Lung (tissue), 12 donors: ENCODE data around the gene RELN. TPM values are rescaled to one million over a fixed set of nuclear protein-coding genes. Genes with fewer than 3 reads are reported as not detected.
A peak's percentile ranks its signal among the peaks of the same experiment; 100 is the strongest.

Source experiments
- ATAC-seq: fragments of 200-7000 bp; cut with Tn5 transposase; one replicate; pipeline ENCODE4 v1.9.1; 2020; ENCODE audit warnings: moderate number of reproducible peaks; ENCODE audit not compliant: insufficient read depth, low FRiP score
- DNase-seq, 3 donors: peaks; one replicate each; pipeline ENCODE4 v3.0.0-alpha.2; 2013 to 2017
- H3K27ac ChIP-seq, 2 donors: one replicate each; pipeline ENCODE4 v1.5.1; 2013; ENCODE audit warnings: mild to moderate bottlenecking in 2 of 2, moderate library complexity in 2 of 2, control low read depth in 1 of 2, inconsistent platforms in 1 of 2, low read depth in 1 of 2, low read length in 1 of 2
- H3K27me3 ChIP-seq, 3 donors: one replicate each; pipeline ENCODE4 v1.5.1; 2013; ENCODE audit warnings: low read length in 2 of 3; ENCODE audit not compliant: control insufficient read depth in 3 of 3, insufficient read depth in 3 of 3
- H3K36me3 ChIP-seq, 4 donors: one replicate each; pipeline ENCODE4 v1.5.1; 2013; ENCODE audit warnings: low read length in 4 of 4, mild to moderate bottlenecking in 1 of 4, moderate library complexity in 1 of 4; ENCODE audit not compliant: control insufficient read depth in 4 of 4, insufficient read depth in 4 of 4
- H3K4me1 ChIP-seq, 5 donors: one replicate each; pipeline ENCODE4 v1.5.1; 2013; ENCODE audit warnings: low read length in 5 of 5, mild to moderate bottlenecking in 2 of 5, moderate library complexity in 1 of 5; ENCODE audit not compliant: control insufficient read depth in 5 of 5, insufficient read depth in 5 of 5
- H3K4me3 ChIP-seq: one replicate; pipeline ENCODE4 v1.5.1; 2013; ENCODE audit warnings: mild to moderate bottlenecking, control low read depth, moderate library complexity
- H3K9ac ChIP-seq, 2 donors: one replicate each; pipeline ENCODE4 v1.5.1; 2013; ENCODE audit warnings: low read length in 2 of 2, control low read depth in 1 of 2; ENCODE audit not compliant: insufficient read depth in 1 of 2
- H3K9me3 ChIP-seq, 4 donors: one replicate each; pipeline ENCODE4 v1.5.1; 2013; ENCODE audit warnings: low read length in 3 of 4, mild to moderate bottlenecking in 1 of 4, moderate library complexity in 1 of 4; ENCODE audit not compliant: control insufficient read depth in 4 of 4, insufficient read depth in 3 of 4
- WGBS, 2 donors: extraction: QIAGEN DNeasy Blood & Tissue Kit; methylation state at CpG; one replicate each; pipeline ENCODE4 v1.1.7; 2013; 5-methylcytosine and 5-hydroxymethylcytosine counted together
- polyA plus RNA-seq, 2 donors: library from polyadenylated mRNA; stranded (reverse); fragments of 200-250 nt; gene quantifications; one replicate each; pipeline ENCODE4 v1.2.1, GENCODE V29; 2013
- total RNA-seq, 2 donors: library from RNA; depleted of rRNA in 1 of 2; stranded (reverse); fragments of >200 nt in 1 of 2; gene quantifications; one replicate each; pipeline ENCODE4 v1.2.1, GENCODE V29; 2014 to 2021
- TF ChIP-seq, protein P1 (sequence below): IDR thresholded peaks from 2 replicates; pipeline ENCODE4 v1.5.1; 2012; ENCODE audit warnings: mild to moderate bottlenecking; ENCODE audit errors: control extremely low read depth, extremely low read depth
- donor health status: control.
- donor health status: control.
- donor health status: Bipolar disorder and iron deficiency.
- donor health status: healthy.
- donor health status: DM: yes; HTN: yes; CAD: no.

Gene RELN
- total and polyA plus RNA-seq, 4 donors, result 0.24 to 7.7 (median 2.0) TPM

DNA sequence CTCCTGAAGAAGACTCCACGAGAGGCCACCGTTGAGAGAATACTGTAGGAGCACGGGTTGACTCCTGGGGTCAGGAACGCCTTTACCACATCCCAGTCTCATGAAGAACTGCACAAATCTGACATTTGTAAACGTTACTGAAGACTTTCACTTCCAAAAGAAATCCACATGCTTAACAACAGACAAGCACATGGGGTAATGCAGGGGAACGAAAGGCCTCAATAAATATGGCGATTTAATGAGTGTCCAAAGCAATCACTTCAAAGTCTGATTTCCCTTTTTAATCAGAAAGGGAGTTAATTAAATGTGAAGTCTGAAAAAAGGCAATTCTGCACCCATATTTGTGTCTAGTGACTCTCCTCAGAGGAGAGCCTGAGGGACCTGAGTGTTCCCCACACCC is 449.1 kb downstream of the RELN start:
- DNase-seq (no peak), ATAC-seq (no peak)
- Histone ChIP-seq H3K4me1 (peaks cover 0 to 2% (median 0%) of the 10 kb centered on the region in 5 donors), H3K9me3 (no peaks in the 10 kb centered on the region), H3K4me3 (no peak overlapping the region), H3K27me3 (no peaks in the 10 kb centered on the region), H3K27ac (peak overlapping the region in 1 of 2 donors; percentile 35), H3K36me3 (no peaks in the 10 kb centered on the region), H3K9ac (no peak overlapping the region)
- TF ChIP-seq, protein P1, sequence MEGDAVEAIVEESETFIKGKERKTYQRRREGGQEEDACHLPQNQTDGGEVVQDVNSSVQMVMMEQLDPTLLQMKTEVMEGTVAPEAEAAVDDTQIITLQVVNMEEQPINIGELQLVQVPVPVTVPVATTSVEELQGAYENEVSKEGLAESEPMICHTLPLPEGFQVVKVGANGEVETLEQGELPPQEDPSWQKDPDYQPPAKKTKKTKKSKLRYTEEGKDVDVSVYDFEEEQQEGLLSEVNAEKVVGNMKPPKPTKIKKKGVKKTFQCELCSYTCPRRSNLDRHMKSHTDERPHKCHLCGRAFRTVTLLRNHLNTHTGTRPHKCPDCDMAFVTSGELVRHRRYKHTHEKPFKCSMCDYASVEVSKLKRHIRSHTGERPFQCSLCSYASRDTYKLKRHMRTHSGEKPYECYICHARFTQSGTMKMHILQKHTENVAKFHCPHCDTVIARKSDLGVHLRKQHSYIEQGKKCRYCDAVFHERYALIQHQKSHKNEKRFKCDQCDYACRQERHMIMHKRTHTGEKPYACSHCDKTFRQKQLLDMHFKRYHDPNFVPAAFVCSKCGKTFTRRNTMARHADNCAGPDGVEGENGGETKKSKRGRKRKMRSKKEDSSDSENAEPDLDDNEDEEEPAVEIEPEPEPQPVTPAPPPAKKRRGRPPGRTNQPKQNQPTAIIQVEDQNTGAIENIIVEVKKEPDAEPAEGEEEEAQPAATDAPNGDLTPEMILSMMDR, result no peak
- WGBS, 2 donors, result 83 to 91% methylated on average over 7 of the region's 7 CpGs

DNA sequence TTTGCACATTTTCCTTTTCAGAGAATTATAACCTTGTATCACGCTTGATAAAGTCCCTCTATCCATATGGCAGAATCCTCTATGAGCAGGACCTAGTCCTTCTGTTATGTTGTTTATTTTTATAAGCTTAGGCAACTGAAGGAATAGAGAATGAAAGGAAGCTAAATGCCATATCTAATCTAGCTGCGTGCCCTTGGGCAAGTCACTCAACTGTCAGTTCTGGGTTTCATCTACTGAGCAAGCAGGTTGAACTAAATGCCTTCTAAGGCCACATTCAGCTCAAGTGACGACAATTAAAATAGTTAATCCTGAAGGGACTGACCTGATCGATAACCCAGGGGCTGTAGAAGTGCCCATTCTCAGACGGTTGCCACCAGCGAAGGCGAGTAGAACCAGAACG is 449.6 kb downstream of the RELN start:
- TF ChIP-seq, protein P1, result no peak
- Histone ChIP-seq H3K27ac (peak overlapping the region in 1 of 2 donors; percentile 35), H3K36me3 (no peaks in the 10 kb centered on the region), H3K9ac (no peak overlapping the region), H3K4me3 (no peak overlapping the region), H3K4me1 (peaks cover 0 to 2% (median 0%) of the 10 kb centered on the region in 5 donors), H3K9me3 (no peaks in the 10 kb centered on the region), H3K27me3 (no peaks in the 10 kb centered on the region)
- WGBS, 2 donors, result 92 to 95% methylated on average over 8 of the region's 8 CpGs
- no peak for DNase-seq
- ATAC-seq, result no peak

DNA sequence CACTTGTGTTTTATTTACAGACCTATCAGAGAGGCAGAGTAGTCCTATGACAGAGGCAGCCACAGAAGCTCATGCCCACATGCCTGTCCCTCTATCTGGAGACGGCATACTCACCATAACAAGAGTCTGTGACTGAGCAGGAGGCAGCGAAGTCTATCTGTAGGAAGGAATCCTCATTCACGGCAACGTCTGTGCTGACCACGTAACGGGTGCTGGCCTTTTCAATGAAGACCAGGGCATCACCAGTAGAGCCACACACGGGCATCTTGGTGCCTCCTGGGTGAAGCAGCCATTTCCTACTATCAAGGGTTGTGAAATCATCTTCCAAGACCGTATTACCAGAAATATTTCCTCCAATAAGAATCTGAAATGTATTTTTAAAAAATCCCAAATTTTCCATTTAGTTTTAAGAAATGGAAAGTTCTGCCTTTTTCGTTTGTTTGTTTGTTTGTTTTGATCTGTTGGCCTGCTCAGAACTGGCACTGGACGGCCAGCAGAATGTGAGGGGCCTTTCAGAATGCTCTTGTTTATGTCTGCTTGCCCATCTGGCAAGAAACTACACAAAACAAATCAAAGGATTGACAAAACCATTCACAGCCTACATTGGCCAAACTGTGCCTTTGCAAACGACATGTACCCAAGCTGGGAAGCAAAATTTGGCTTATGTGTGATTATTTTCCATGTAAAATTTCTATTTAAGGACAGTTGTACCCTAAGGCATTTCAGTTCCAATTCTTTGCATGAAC is 450.3 kb downstream of the RELN start:
- no peak overlapping the region for H3K9ac ChIP-seq
- H3K9me3 ChIP-seq, result no peaks in the 10 kb centered on the region
- ATAC-seq, result no peak
- no peak overlapping the region for H3K27ac ChIP-seq
- H3K4me3 ChIP-seq, result no peak overlapping the region
- H3K36me3 ChIP-seq, result no peaks in the 10 kb centered on the region
- no peaks in the 10 kb centered on the region for H3K27me3 ChIP-seq
- TF ChIP-seq, protein P1, result no peak
- peaks cover 0 to 2% (median 0%) of the 10 kb centered on the region in 5 donors for H3K4me1 ChIP-seq
- 67 to 75% methylated on average over 11 of the region's 11 CpGs for WGBS, 2 donors
- no peak for DNase-seq
